LNCaP clone FGC (cell line): Measurements from ENCODE around the gene LGALS14.
"Not testable (repeated sequence)": the region's sequence is repeated elsewhere in the genome, so short reads cannot be mapped to it uniquely, and the experiment has no call there.

ENCODE experiments used
- DNase-seq: peaks from one replicate; pipeline ENCODE4 v3.0.0-alpha.2; 2011; ENCODE audit warnings: low read depth
- H3K4me3 ChIP-seq: 2 replicates; pipeline ENCODE4 v1.5.1; 2011; ENCODE audit warnings: mild to moderate bottlenecking, low read depth, low read length, control low read depth
- TF ChIP-seq, protein P1 (sequence below): IDR thresholded peaks from 2 replicates; pipeline ENCODE4 v1.5.1; 2012; ENCODE audit warnings: mild to moderate bottlenecking; ENCODE audit not compliant: control insufficient read depth, insufficient read depth; ENCODE audit errors: extremely low read depth

LGALS14 gene

GRCh38 chr19:39704181-39705044 is at the start of gene LGALS14:
TSS of gene LGALS14 (plus strand) at chr19:39704481. CDS start at chr19:39704529, 48 bp downstream.
- no peak for DNase-seq
- TF ChIP-seq, protein P1, sequence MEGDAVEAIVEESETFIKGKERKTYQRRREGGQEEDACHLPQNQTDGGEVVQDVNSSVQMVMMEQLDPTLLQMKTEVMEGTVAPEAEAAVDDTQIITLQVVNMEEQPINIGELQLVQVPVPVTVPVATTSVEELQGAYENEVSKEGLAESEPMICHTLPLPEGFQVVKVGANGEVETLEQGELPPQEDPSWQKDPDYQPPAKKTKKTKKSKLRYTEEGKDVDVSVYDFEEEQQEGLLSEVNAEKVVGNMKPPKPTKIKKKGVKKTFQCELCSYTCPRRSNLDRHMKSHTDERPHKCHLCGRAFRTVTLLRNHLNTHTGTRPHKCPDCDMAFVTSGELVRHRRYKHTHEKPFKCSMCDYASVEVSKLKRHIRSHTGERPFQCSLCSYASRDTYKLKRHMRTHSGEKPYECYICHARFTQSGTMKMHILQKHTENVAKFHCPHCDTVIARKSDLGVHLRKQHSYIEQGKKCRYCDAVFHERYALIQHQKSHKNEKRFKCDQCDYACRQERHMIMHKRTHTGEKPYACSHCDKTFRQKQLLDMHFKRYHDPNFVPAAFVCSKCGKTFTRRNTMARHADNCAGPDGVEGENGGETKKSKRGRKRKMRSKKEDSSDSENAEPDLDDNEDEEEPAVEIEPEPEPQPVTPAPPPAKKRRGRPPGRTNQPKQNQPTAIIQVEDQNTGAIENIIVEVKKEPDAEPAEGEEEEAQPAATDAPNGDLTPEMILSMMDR: no peak
- no peak within 1 kb of the TSS for H3K4me3 ChIP-seq

GRCh38 chr19:39655613-39656012 is 48.7 kb upstream of the LGALS14 start, which contains the start of gene LGALS16:
TSS of gene LGALS16 (plus strand) at chr19:39655913. CDS start at chr19:39655962, 49 bp downstream.
- TF ChIP-seq, protein P1: no peak
- H3K4me3 ChIP-seq: no peak within 1 kb of the TSS
- no peak for DNase-seq

DNA sequence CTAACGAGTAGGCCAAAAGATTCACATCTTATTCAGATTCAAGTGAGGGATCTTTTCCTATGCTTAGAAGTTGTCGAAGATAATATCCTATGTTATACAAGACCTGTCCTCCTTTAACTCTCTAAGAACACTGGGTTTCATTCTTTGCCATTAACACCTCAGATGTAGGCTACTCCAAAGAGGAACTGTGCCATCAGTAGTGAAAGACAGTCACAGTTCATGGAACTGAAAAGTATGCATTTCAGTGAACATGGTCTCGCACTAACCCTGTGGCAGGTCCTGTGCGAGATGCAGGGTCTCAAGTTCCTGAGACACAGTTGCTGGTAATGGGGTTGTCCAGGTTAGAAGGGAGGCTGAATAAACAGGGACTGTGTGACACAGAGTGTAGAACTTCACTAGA is 44.5 kb upstream of the LGALS14 start:
- DNase-seq: no peak
- H3K4me3 ChIP-seq: no peak overlapping the region
- TF ChIP-seq, protein P1: no peak

DNA sequence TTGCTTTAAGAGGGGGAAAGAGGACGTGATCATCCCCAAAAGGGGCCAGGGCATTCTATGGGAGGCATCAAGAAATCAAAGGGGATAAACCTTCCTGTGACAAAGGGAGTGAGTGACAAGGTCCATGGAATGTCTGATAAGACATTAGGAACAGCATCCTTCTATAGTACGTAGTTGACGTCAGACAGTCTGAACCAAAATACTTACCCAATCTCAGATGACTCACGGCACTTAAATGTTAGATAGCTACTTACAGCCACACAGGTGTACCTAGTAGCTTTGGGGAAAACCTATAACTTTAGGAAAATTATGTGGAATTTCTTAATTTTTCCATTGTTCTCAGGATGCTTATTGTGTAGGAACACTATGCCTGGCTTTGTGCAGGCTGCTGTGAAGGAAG is 43.6 kb upstream of the LGALS14 start:
- TF ChIP-seq, protein P1: no peak
- DNase-seq: no peak
- H3K4me3 ChIP-seq: no peak overlapping the region

DNA sequence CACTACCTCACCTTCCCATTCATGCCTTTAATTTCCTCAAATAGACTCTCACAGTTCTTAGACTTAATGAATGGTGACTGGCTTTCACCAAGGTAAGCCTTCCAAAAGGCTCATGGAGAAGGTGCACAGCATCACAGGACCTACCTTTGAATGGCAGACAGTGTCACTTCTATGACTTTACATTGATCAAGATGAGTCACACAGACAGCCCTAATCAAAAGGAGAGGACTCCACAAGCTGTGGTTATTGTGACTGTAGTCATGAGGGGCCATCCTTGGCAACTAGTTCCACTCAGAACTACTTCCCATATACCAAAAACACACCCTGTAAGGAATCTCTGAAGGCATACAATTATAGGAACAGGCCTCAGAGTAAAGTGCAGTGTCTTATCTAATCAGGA is 42.7 kb upstream of the LGALS14 start:
- TF ChIP-seq, protein P1: no peak
- H3K4me3 ChIP-seq: no peak overlapping the region
- no peak for DNase-seq

DNA sequence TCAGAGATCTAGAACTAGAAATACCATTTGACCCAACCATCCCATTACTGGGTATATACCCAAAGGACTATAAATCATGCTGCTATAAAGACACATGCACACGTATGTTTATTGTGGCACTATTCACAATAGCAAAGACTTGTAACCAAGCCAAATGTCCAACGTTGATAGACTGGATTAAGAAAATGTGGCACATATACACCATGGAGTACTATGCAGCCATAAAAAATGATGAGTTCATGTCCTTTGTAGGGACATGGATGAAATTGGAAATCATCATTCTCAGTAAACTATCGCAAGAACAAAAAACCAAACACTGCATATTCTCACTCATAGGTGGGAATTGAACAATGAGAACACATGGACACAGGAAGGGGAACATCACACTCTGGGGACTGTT is 34.4 kb upstream of the LGALS14 start:
- not testable (repeated sequence) for H3K4me3 ChIP-seq, DNase-seq

GRCh38 chr19:39670998-39671397 is 33.3 kb upstream of the LGALS14 start:
- TF ChIP-seq, protein P1: no peak
- no peak overlapping the region for H3K4me3 ChIP-seq
- DNase-seq: no peak
